ENCODE data around the gene PLEKHA3.
"Not testable (repeated sequence)": the region's sequence is repeated elsewhere in the genome, so short reads cannot be mapped to it uniquely, and the experiment has no call there.

DNA sequence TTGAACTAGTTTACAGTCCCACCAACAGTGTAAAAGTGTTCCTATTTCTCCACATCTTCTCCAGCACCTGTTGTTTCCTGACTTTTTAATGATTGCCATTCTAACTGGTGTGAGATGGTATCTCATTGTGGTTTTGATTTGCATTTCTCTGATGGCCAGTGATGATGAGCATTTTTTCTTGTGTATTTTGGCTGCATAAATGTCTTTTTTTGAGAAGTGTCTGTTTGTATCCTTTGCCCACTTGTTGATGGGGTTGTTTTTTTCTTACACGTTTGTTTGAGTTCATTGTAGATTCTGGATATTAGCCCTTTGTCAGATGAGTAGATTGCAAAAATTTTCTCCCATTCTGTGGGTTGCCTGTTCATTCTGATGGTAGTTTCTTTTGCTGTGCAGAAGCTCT, 45.2 kb downstream of the PLEKHA3 start:
- not testable (repeated sequence) for TF ChIP-seq EP300, POLR2A (IDR thresholded peaks at IDR 0.05)
